AG09319 (cell line): ENCODE data around the gene OCEL1.
A peak's percentile ranks its signal among the peaks of the same experiment; 100 is the strongest.

Experiments used
- DNase-seq: peaks from one replicate; pipeline ENCODE4 v3.0.0-alpha.2; 2010; ENCODE audit warnings: low read depth; ENCODE audit errors: extremely low read depth
- CTCF ChIP-seq: IDR thresholded peaks from 2 replicates; pipeline ENCODE4 v1.5.1; 2011; ENCODE audit warnings: low read depth, mild to moderate bottlenecking, inconsistent platforms, low read length, moderate library complexity

The OCEL1 gene

GRCh38 chr19:17213334-17213733 lies 12.7 kb upstream of the OCEL1 start:
- DNase-seq: no peak
- TF ChIP-seq CTCF: no peak

GRCh38 chr19:17214508-17215126 lies 11.4 kb upstream of the OCEL1 start:
- DNase-seq: no peak
- no peak for TF ChIP-seq CTCF

- TF ChIP-seq CTCF: no peak
- DNase-seq: peak; percentile 75
Observed at GRCh38 chr19:17215127-17215971, 10.7 kb upstream of the OCEL1 start, which contains the start of gene USE1. TSS of gene USE1 (plus strand) at chr19:17215357. CDS start at chr19:17215406, 49 bp downstream.

- DNase-seq: no peak
- no peak for TF ChIP-seq CTCF
Observed at GRCh38 chr19:17216058-17216670, 9.9 kb upstream of the OCEL1 start.

GRCh38 chr19:17219286-17219685 lies 6.7 kb upstream of the OCEL1 start:
- DNase-seq: no peak
- no peak for TF ChIP-seq CTCF

GRCh38 chr19:17220207-17220758 lies 5.7 kb upstream of the OCEL1 start:
- no peak for TF ChIP-seq CTCF
- peak; percentile 38 for DNase-seq

GRCh38 chr19:17225053-17225452 lies 973 bp upstream of the OCEL1 start:
- TF ChIP-seq CTCF: no peak
- no peak for DNase-seq
